IMR-90 (cell line): ENCODE measurements around the gene PLCD1. TPM values are rescaled to one million over a fixed set of nuclear protein-coding genes. Genes with fewer than 3 reads are reported as not detected.
A peak's percentile ranks its signal among the peaks of the same experiment; 100 is the strongest.

ENCODE experiments used
- ATAC-seq: fragments of 200-7000 bp; cut with Tn5 transposase; 2 replicates; pipeline ENCODE4 v1.9.1; 2020; ENCODE audit warnings: low read depth, mild to moderate bottlenecking, moderate library complexity
- BruUV-seq: library from RNA; stranded (reverse); fragments of 400-500 nt; replicated peaks from 2 replicates; lab custom pipeline; 2021; lab: Mats Ljungman, UMichigan
- CTCF ChIA-PET: fragments of 300-600 bp; formaldehyde crosslinking; extraction: SDS; loops from one replicate; lab custom pipeline; 2021; ENCODE audit warnings: antibody characterized with exemption; lab: Yijun Ruan, JAX
- POLR2A ChIA-PET: fragments of 300-600 bp; sonication (Branson Sonifier 250); formaldehyde crosslinking; loops from one replicate; lab custom pipeline; 2022; ENCODE audit warnings: antibody characterized with exemption; ENCODE audit not compliant: unreplicated experiment; lab: Charles Lee
- DNase-seq: peaks from one replicate; pipeline ENCODE4 v3.0.0; 2013
- H2AFZ ChIP-seq: replicated peaks from 2 replicates; pipeline ENCODE3; 2013; ENCODE audit warnings: low read length, mild to moderate bottlenecking; ENCODE audit not compliant: poor library complexity
- H2AK5ac ChIP-seq: 2 replicates; pipeline ENCODE4 v1.6.1; 2013; ENCODE audit warnings: low read depth, low read length, inconsistent platforms
- H2AK9ac ChIP-seq: replicated peaks from 2 replicates; pipeline ENCODE3; 2013; ENCODE audit warnings: mild to moderate bottlenecking, low read depth, low read length, moderate library complexity; ENCODE audit not compliant: poor library complexity
- H2BK120ac ChIP-seq: 2 replicates; pipeline ENCODE4 v1.6.1; 2013; ENCODE audit warnings: low read depth, low read length, inconsistent platforms
- H2BK15ac ChIP-seq: 3 replicates; pipeline ENCODE4 v1.6.1; 2013; ENCODE audit warnings: low read depth, low read length, inconsistent platforms
- H2BK20ac ChIP-seq: 2 replicates; pipeline ENCODE4 v1.6.1; 2013; ENCODE audit warnings: low read depth, mild to moderate bottlenecking, inconsistent platforms, low read length, moderate library complexity
- H2BK5ac ChIP-seq: 2 replicates; pipeline ENCODE4 v1.6.1; 2013; ENCODE audit warnings: mild to moderate bottlenecking, low read depth, low read length, inconsistent platforms; ENCODE audit not compliant: poor library complexity, severe bottlenecking
- H3K14ac ChIP-seq: replicated peaks from 2 replicates; pipeline ENCODE4 v1.6.1; 2013; ENCODE audit warnings: low read depth, low read length, inconsistent platforms
- H3K18ac ChIP-seq: 2 replicates; pipeline ENCODE4 v1.6.1; 2013; ENCODE audit warnings: low read depth, low read length, control low read depth
- H3K23ac ChIP-seq: 2 replicates; pipeline ENCODE4 v1.6.1; 2013; ENCODE audit warnings: low read depth, low read length, inconsistent platforms
- H3K27ac ChIP-seq: 2 replicates; pipeline ENCODE4 v1.5.1; 2013; ENCODE audit warnings: mild to moderate bottlenecking, control low read depth, low read length; ENCODE audit not compliant: insufficient read depth
- H3K27me3 ChIP-seq: 2 replicates; pipeline ENCODE4 v1.6.1; 2013; ENCODE audit warnings: low read length; ENCODE audit not compliant: control insufficient read depth, insufficient read depth
- H3K36me3 ChIP-seq: 2 replicates; pipeline ENCODE4 v1.6.1; 2013; ENCODE audit warnings: low read length, mixed read lengths; ENCODE audit not compliant: control insufficient read depth, insufficient read depth
- H3K4ac ChIP-seq: 2 replicates; pipeline ENCODE4 v1.6.1; 2013; ENCODE audit warnings: low read depth, low read length, inconsistent platforms
- H3K4me1 ChIP-seq: 2 replicates; pipeline ENCODE4 v1.6.1; 2013; ENCODE audit warnings: low read length, mixed read lengths; ENCODE audit not compliant: control insufficient read depth, insufficient read depth
- H3K4me2 ChIP-seq: 2 replicates; pipeline ENCODE4 v1.6.1; 2013; ENCODE audit warnings: low read depth, mild to moderate bottlenecking, control low read depth, low read length, moderate library complexity
- H3K4me3 ChIP-seq: 2 replicates; pipeline ENCODE4 v1.5.1; 2013; ENCODE audit warnings: low read depth, mild to moderate bottlenecking, control low read depth, low read length, moderate library complexity; ENCODE audit not compliant: insufficient read depth
- H3K56ac ChIP-seq: 2 replicates; pipeline ENCODE4 v1.6.1; 2013; ENCODE audit warnings: low read length, inconsistent platforms; ENCODE audit not compliant: insufficient read depth; ENCODE audit errors: extremely low read depth
- H3K79me1 ChIP-seq, 2 experiments: 2 replicates each; pipeline ENCODE4 v1.6.1; 2013; ENCODE audit warnings: low read length in 2 of 2, inconsistent platforms in 1 of 2, low read depth in 1 of 2
- H3K9ac ChIP-seq: 2 replicates; pipeline ENCODE4 v1.6.1; 2013; ENCODE audit warnings: low read depth, low read length, control low read depth
- H3K9me1 ChIP-seq: 2 replicates; pipeline ENCODE4 v1.6.1; 2013; ENCODE audit warnings: low read length, inconsistent platforms; ENCODE audit not compliant: insufficient read depth
- H3K9me3 ChIP-seq: 2 replicates; pipeline ENCODE4 v1.6.1; 2013; ENCODE audit warnings: low read length; ENCODE audit not compliant: control insufficient read depth, insufficient read depth
- H4K20me1 ChIP-seq: 2 replicates; pipeline ENCODE4 v1.6.1; 2013; ENCODE audit warnings: low read length, inconsistent platforms; ENCODE audit not compliant: insufficient read depth
- H4K5ac ChIP-seq: 2 replicates; pipeline ENCODE4 v1.6.1; 2013; ENCODE audit warnings: mild to moderate bottlenecking, low read depth, low read length, control low read depth
- H4K8ac ChIP-seq, 2 experiments: 2 replicates each; pipeline ENCODE4 v1.6.1; 2013; ENCODE audit warnings: low read depth in 2 of 2, low read length in 2 of 2, control low read depth in 1 of 2, inconsistent platforms in 1 of 2
- H4K91ac ChIP-seq: 2 replicates; pipeline ENCODE4 v1.6.1; 2013; ENCODE audit warnings: low read depth, low read length, inconsistent platforms; ENCODE audit not compliant: insufficient read depth
- BHLHE40 ChIP-seq: fragments of 150-350 bp; IDR thresholded peaks from 2 replicates; pipeline ENCODE4 v1.6.1; 2016; ENCODE audit warnings: mild to moderate bottlenecking, low read depth, low read length
- CEBPB ChIP-seq: IDR thresholded peaks from 2 replicates; pipeline ENCODE4 v1.6.1; 2012; ENCODE audit warnings: low read depth, low read length, improper control_type of control experiment
- CHD1 ChIP-seq: IDR thresholded peaks from 2 replicates; pipeline ENCODE4 v1.6.1; 2012; ENCODE audit warnings: low read depth, low read length, improper control_type of control experiment
- ELK1 ChIP-seq: fragments of 150-350 bp; IDR thresholded peaks from 2 replicates; pipeline ENCODE4 v1.6.1; 2016; ENCODE audit warnings: low read depth, mild to moderate bottlenecking, low read length, moderate library complexity, borderline replicate concordance
- FOS ChIP-seq: fragments of 150-350 bp; IDR thresholded peaks from 2 replicates; pipeline ENCODE4 v1.6.1; 2016; ENCODE audit warnings: low read depth, low read length
- MAZ ChIP-seq: IDR thresholded peaks from 2 replicates; pipeline ENCODE4 v1.6.1; 2012; ENCODE audit warnings: low read depth, mild to moderate bottlenecking, low read length, improper control_type of control experiment, moderate library complexity, borderline replicate concordance
- MXI1 ChIP-seq: IDR thresholded peaks from 2 replicates; pipeline ENCODE4 v1.6.1; 2012; ENCODE audit warnings: low read depth, mild to moderate bottlenecking, low read length, moderate library complexity, borderline replicate concordance
- NFE2L2 ChIP-seq: fragments of 150-350 bp; IDR thresholded peaks from 2 replicates; pipeline ENCODE4 v1.6.1; 2016; ENCODE audit warnings: low read depth, mild to moderate bottlenecking, low read length
- SMC3 ChIP-seq: fragments of 150-350 bp; IDR thresholded peaks from 2 replicates; pipeline ENCODE4 v1.6.1; 2016; ENCODE audit warnings: low read depth, mild to moderate bottlenecking, antibody characterized with exemption, low read length, moderate library complexity
- USF2 ChIP-seq: fragments of 150-350 bp; IDR thresholded peaks from 2 replicates; pipeline ENCODE4 v1.6.1; 2017; ENCODE audit warnings: mild to moderate bottlenecking, antibody characterized with exemption, low read length, low read depth
- WGBS, 2 experiments: methylation state at CpG; one replicate each; pipeline versions ENCODE4 v1.1.5 to v1.1.7; 2013; ENCODE audit warnings: missing lambda C conversion rate in 2 of 2; ENCODE audit not compliant: insufficient read length in 1 of 2; ENCODE audit errors: extremely low coverage in 2 of 2; 5-methylcytosine and 5-hydroxymethylcytosine counted together
- dilution Hi-C: fragments of 300-500 bp; cut with HindIII; formaldehyde crosslinking; loops from one replicate; pipeline ENCODE4 v1.14.3; 2018; ENCODE audit warnings: low sequenced_read_pairs; ENCODE audit not compliant: unreplicated experiment
- in situ Hi-C: fragments of 300-500 bp; cut with MboI; formaldehyde crosslinking; loops from 3 replicates; pipeline ENCODE4 v1.14.3; 2019; ENCODE audit warnings: low sequenced_read_pairs, inconsistent platforms, mixed read lengths
- intact Hi-C: fragments of 100-400 bp; cut with micrococcal nuclease; formaldehyde crosslinking; loops from 2 replicates; pipeline ENCODE4 v1.10.0; 2022
- polyA plus RNA-seq, 3 experiments: library from polyadenylated mRNA; depleted of rRNA; stranded (reverse); fragments of >200 nt; gene quantifications; 2 replicates each; pipeline ENCODE4 v1.2.3, GENCODE V29; 2012; ENCODE audit warnings: low replicate concordance in 1 of 3
- total RNA-seq: library from RNA; depleted of rRNA; stranded (reverse); fragments of >200 nt; gene quantifications from 2 replicates; pipeline ENCODE4 v1.2.3, GENCODE V29; 2012

PLCD1 gene
- total and polyA plus RNA-seq, 2 of the 4 experiments (the other 2 are of a cell fraction), result 14.9 to 16.3 TPM

- Histone ChIP-seq H4K8ac (no peak overlapping the region), H3K56ac (no peak overlapping the region), H3K79me1 (peaks cover 3 to 24% of the 10 kb centered on the region in 2 experiments; a peak in 3 of 4 replicates), H2BK20ac (no peak overlapping the region), H2AFZ (no peak overlapping the region), H3K14ac (no peak overlapping the region), H3K4ac (0 out of 2 replicates have a peak overlapping the region, but pooled peaks have one; percentile 6), H2BK15ac (no peak overlapping the region), H3K27me3 (no peaks in the 10 kb centered on the region), H3K9me1 (peaks cover 14% of the 10 kb centered on the region), H3K36me3 (no peaks in the 10 kb centered on the region), H2BK120ac (no peak overlapping the region), H4K5ac (no peak overlapping the region), H3K9ac (no peak overlapping the region), H4K20me1 (no peaks in the 10 kb centered on the region; the same call in none of the 2 replicates), H2AK5ac (no peak overlapping the region; the same call in 1 of the 2 replicates), H2BK5ac (no peak overlapping the region), H3K4me2 (no peak overlapping the region), H2AK9ac (peak overlapping the region; percentile 31), H3K9me3 (no peaks in the 10 kb centered on the region), H3K18ac (no peak overlapping the region), H3K27ac (no peak overlapping the region), H3K4me3 (no peak overlapping the region), H3K4me1 (peaks cover 11% of the 10 kb centered on the region), H4K91ac (no peak overlapping the region), H3K23ac (no peak overlapping the region)
- DNase-seq, result no peak
- no TSS peak for BruUV-seq
- ChIA-PET CTCF (no interaction called here), POLR2A (no interaction called here)
- intact Hi-C loops (no loop called here), dilution Hi-C loops (no loop called here), in situ Hi-C loops (no loop called here)
- TF ChIP-seq NFE2L2 (no peak), BHLHE40 (no peak), MAZ (no peak), CEBPB (no peak), CHD1 (no peak), MXI1 (no peak), ELK1 (no peak), SMC3 (no peak), FOS (no peak), USF2 (no peak)
- WGBS, 2 experiments, result 100% methylated on average over 2 of the region's 6 CpGs; no CpG with 5 or more reads in 1 of the 2 experiments
- no peak for ATAC-seq
These were observed 1.7 kb downstream of the PLCD1 start for GRCh38 chr3:38027466-38028465.
